Mucosa of descending colon (tissue), 3 donors: ENCODE data around the gene TMEM181. TPM values are rescaled to one million over a fixed set of nuclear protein-coding genes. Genes with fewer than 3 reads are reported as not detected.
"Not testable (repeated sequence)": the region's sequence is repeated elsewhere in the genome, so short reads cannot be mapped to it uniquely, and the experiment has no call there.

Experiments
- ATAC-seq: fragments of 200-7000 bp; cut with Tn5 transposase; one replicate; pipeline ENCODE4 v1.9.1; 2020; ENCODE audit warnings: mild to moderate bottlenecking, moderate library complexity
- DNase-seq, 3 donors: peaks; one replicate each; pipeline ENCODE4 v3.0.0-alpha.2; 2020
- H3K36me3 ChIP-seq: fragments of 200-600 bp; one replicate; pipeline ENCODE4 v1.8.0; 2021; ENCODE audit warnings: low read depth, mild to moderate bottlenecking
- H3K4me1 ChIP-seq: fragments of 200-600 bp; one replicate; pipeline ENCODE4 v1.8.0; 2021; ENCODE audit warnings: low read depth, mild to moderate bottlenecking
- H3K4me3 ChIP-seq: fragments of 200-600 bp; one replicate; pipeline ENCODE4 v1.8.0; 2021; ENCODE audit warnings: mild to moderate bottlenecking
- H3K9me3 ChIP-seq: fragments of 200-600 bp; one replicate; pipeline ENCODE4 v1.8.0; 2021; ENCODE audit warnings: mild to moderate bottlenecking
- intact Hi-C, 2 donors: fragments of 100-400 bp; cut with DNase I in 1 of 2; cut with micrococcal nuclease in 1 of 2; formaldehyde crosslinking; loops; one replicate each; pipeline versions ENCODE4 v1.11.0 to v1.11.1; 2022; cut with DNase I, micrococcal nuclease
- total RNA-seq, 3 donors: library from RNA; stranded (reverse); fragmentation: NEBNext Ultra II Directional in 2 of 3; extraction: Animal tissue kit (Norgen Biotek cat#: 25700) in 2 of 3; gene quantifications; one replicate each; pipeline versions ENCODE4 v1.2.1 to v1.2.4, GENCODE V29; 2021 to 2023
- TF ChIP-seq, protein P1 (sequence below): fragments of 200-600 bp; IDR thresholded peaks from one replicate; pipeline ENCODE4 v1.8.0; 2022; ENCODE audit warnings: antibody characterized with exemption, mild to moderate bottlenecking
- donor health status: DM: no; HTN: no; CAD: no; lungs with moderate emphysema.
- donor health status: DM: no; HTN: no; CAD: no.
- donor health status: DM: no; HTN: yes; CAD: no.

The TMEM181 gene
- total RNA-seq, 3 donors from 2014 or later = 35.7 to 47.8 (median 39.4) TPM

DNA sequence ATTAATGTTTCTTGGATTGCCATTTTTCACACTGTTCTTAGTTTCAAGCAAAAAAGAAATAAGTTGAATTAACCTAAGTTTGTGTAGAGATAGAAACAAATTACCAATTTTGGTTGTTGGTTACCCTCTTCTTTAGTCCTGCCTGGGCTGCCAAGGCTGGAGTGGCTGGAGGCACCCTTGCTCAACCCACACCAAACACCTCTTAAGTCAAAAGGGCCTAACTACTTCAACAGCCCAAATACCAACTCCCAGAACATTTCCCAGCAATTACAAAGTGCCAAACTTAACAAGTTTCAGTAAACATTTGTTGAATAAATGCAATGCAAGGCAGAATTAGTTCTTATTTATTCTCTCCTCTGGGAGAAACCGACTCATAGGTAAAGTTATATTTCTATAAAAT lies 38.1 kb upstream of the TMEM181 start:
- ATAC-seq (no peak), DNase-seq (no peak)
- H3K36me3 ChIP-seq = no peaks in the 10 kb centered on the region
- H3K4me1 ChIP-seq = peaks cover 9% of the 10 kb centered on the region
- H3K9me3 ChIP-seq = no peaks in the 10 kb centered on the region
- intact Hi-C loops = no loop called here
- no peak overlapping the region for H3K4me3 ChIP-seq
- TF ChIP-seq, protein P1, sequence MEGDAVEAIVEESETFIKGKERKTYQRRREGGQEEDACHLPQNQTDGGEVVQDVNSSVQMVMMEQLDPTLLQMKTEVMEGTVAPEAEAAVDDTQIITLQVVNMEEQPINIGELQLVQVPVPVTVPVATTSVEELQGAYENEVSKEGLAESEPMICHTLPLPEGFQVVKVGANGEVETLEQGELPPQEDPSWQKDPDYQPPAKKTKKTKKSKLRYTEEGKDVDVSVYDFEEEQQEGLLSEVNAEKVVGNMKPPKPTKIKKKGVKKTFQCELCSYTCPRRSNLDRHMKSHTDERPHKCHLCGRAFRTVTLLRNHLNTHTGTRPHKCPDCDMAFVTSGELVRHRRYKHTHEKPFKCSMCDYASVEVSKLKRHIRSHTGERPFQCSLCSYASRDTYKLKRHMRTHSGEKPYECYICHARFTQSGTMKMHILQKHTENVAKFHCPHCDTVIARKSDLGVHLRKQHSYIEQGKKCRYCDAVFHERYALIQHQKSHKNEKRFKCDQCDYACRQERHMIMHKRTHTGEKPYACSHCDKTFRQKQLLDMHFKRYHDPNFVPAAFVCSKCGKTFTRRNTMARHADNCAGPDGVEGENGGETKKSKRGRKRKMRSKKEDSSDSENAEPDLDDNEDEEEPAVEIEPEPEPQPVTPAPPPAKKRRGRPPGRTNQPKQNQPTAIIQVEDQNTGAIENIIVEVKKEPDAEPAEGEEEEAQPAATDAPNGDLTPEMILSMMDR = no peak

DNA sequence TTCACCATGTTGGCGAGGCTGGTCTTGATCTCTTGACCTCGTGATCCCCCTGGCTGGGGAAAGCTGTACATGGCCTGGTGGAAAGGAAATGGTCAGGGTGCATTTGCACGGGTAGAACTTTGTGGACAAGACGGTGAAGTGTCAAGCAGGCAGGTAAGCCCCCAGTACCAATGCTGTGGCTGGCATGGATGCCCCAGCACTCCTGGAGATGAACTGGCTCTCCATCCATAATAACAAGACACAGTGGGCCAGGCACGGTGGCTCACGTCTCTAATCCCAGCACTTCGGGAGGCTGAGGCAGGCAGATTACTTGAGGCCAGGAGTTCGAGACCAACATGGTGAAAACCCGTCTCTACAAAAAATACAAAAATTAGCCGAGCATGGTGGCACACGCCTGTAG lies 37.3 kb upstream of the TMEM181 start:
- ATAC-seq (no peak), DNase-seq (no peak)
- intact Hi-C loops = no loop called here
- H3K4me3 ChIP-seq = no peak overlapping the region
- H3K4me1 ChIP-seq = peaks cover 9% of the 10 kb centered on the region
- H3K36me3 ChIP-seq = no peaks in the 10 kb centered on the region
- TF ChIP-seq, protein P1 = no peak
- no peaks in the 10 kb centered on the region for H3K9me3 ChIP-seq

DNA sequence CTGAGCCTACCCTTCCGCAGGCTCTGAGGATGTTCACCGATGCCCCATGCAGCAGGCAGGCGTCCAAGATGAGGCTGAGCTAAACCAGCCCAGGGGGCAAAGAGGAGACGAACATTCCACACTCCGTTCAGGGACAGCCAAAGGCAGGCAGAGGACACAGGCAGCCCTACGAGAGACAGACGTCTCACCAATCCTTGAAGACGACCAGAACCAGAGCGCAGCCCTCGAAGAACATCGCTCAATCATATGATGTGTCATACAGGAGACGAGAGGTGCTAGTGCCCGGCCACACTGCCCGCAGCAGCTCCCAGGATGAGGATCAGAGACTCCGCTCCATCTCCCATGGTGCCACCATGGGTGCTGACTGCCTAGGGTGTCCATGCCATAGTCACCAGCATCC lies 35.6 kb upstream of the TMEM181 start:
- intact Hi-C loops = no loop called here
- no peak for DNase-seq
- TF ChIP-seq, protein P1 = no peak
- H3K4me1 ChIP-seq = no peaks in the 10 kb centered on the region
- ATAC-seq = no peak
- no peaks in the 10 kb centered on the region for H3K36me3 ChIP-seq
- no peaks in the 10 kb centered on the region for H3K9me3 ChIP-seq
- H3K4me3 ChIP-seq = no peak overlapping the region

DNA sequence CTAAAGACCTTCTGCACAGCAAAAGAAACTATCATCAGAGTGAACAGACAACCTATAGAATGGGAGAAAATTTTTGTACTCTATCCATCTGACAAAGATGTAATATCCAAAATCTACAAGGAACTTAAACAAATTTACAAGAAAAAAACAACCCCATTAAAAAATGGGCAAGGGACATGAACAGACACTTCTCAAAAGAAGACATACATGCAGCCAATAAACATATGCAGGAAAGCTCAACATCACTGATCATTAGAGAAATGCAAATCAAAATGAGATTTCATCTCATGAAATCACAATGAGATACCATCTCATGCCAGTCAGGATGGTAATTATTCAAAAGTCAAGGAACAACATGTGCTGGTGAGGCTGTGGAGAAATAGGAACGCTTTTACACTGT lies 32.0 kb upstream of the TMEM181 start:
- intact Hi-C loops, ATAC-seq, H3K9me3 ChIP-seq, H3K36me3 ChIP-seq, H3K4me1 ChIP-seq, DNase-seq, H3K4me3 ChIP-seq: not testable (repeated sequence)

DNA sequence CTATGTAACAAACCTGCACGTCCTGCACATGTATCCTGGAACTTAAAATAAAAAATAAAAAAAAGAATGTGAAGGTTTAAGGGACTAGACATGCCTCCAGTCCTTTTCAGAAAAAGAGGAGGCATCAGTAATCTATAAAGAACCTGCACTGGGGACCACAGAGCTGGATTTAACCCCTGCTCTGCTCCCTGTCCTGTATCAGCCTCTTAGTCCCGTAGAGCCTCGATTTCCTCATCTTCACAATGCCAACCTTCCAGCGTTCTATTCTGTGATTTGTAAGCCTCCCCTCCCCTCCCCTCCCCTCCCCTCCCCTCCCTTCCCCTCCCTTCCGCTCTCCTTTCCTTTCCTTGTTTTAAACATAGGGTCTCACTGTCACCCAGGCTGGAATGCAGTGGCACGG lies 31.1 kb upstream of the TMEM181 start:
- intact Hi-C loops = no loop called here
- ATAC-seq (no peak), DNase-seq (no peak)
- TF ChIP-seq, protein P1 = no peak
- no peaks in the 10 kb centered on the region for H3K9me3 ChIP-seq
- H3K4me3 ChIP-seq = no peak overlapping the region
- H3K36me3 ChIP-seq = no peaks in the 10 kb centered on the region
- H3K4me1 ChIP-seq = no peaks in the 10 kb centered on the region

DNA sequence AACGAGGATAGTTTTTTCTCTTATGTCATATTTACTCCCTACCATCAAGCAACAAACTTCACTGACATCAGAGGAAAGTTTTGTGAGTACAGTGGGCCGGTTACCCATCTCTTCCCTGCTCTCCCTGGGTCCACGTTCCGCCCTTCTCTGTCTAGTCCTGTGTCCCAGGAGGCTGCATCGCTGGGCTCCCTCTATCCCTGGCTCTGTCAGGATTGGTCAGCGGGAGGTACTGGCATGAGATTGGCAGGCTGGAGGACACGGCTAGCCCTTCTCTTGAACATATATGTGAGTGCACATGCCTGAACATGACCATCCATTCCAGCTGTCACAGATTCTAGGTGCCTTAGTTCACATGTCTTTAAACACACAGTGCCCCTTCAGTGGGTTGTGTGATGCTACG lies 30.3 kb upstream of the TMEM181 start:
- Histone ChIP-seq H3K4me1 (no peaks in the 10 kb centered on the region), H3K9me3 (no peaks in the 10 kb centered on the region), H3K4me3 (no peak overlapping the region), H3K36me3 (no peaks in the 10 kb centered on the region)
- DNase-seq (no peak), ATAC-seq (no peak)
- TF ChIP-seq, protein P1 = no peak
- intact Hi-C loops = no loop called here
